Heart right ventricle (tissue), 16 donors: ENCODE data around the gene MYOF. TPM values are rescaled to one million over a fixed set of nuclear protein-coding genes. Genes with fewer than 3 reads are reported as not detected.
"Not testable (repeated sequence)": the region's sequence is repeated elsewhere in the genome, so short reads cannot be mapped to it uniquely, and the experiment has no call there.

Source experiments
- ATAC-seq, 8 donors: fragments of 200-7000 bp; cut with Tn5 transposase; one replicate each; pipeline ENCODE4 v1.9.1; 2020; ENCODE audit warnings: mild to moderate bottlenecking in 8 of 8, moderate library complexity in 8 of 8, moderate number of reproducible peaks in 1 of 8
- DNase-seq, 2 donors: peaks; one replicate each; pipeline ENCODE4 v3.0.0-alpha.2; 2020
- H3K27ac ChIP-seq, 10 donors: fragments of 200-600 bp; sonication (generic) in 2 of 10; one replicate each; pipeline versions ENCODE4 v1.5.0 to v1.8.0; 2020 to 2022; ENCODE audit warnings: mild to moderate bottlenecking in 3 of 10
- H3K27me3 ChIP-seq, 7 donors: fragments of 200-600 bp; one replicate each; pipeline ENCODE4 v1.8.0; 2021 to 2022; ENCODE audit warnings: mild to moderate bottlenecking in 2 of 7
- H3K36me3 ChIP-seq, 9 donors: fragments of 200-600 bp; sonication (generic) in 1 of 9; one replicate each; pipeline versions ENCODE4 v1.5.0 to v1.8.0; 2020 to 2022; ENCODE audit warnings: mild to moderate bottlenecking in 2 of 9
- H3K4me1 ChIP-seq, 9 donors: fragments of 200-600 bp; sonication (generic) in 1 of 9; one replicate each; pipeline versions ENCODE4 v1.5.0 to v1.8.0; 2020 to 2022; ENCODE audit warnings: mild to moderate bottlenecking in 4 of 9
- H3K4me3 ChIP-seq, 10 donors: fragments of 200-600 bp; sonication (generic) in 2 of 10; one replicate each; pipeline versions ENCODE4 v1.5.0 to v1.8.0; 2020 to 2022; ENCODE audit warnings: mild to moderate bottlenecking in 7 of 10, moderate library complexity in 2 of 10
- H3K9me3 ChIP-seq, 11 donors: fragments of 200-600 bp in 10 of 11; sonication (generic) in 2 of 11; one replicate each; pipeline versions ENCODE4 v1.5.0 to v1.8.0; 2013 to 2022; ENCODE audit warnings: mild to moderate bottlenecking in 2 of 11, control low read depth in 1 of 11, moderate library complexity in 1 of 11
- CTCF ChIP-seq, 9 donors: fragments of 200-600 bp; sonication (generic) in 2 of 9; IDR thresholded peaks; one replicate each; pipeline versions ENCODE4 v1.5.0 to v1.8.0; 2021 to 2022; ENCODE audit warnings: antibody characterized with exemption in 9 of 9, mild to moderate bottlenecking in 5 of 9, moderate library complexity in 1 of 9
- WGBS, 2 donors: extraction: QIAGEN DNeasy Blood & Tissue Kit; methylation state at CpG; one replicate each; pipeline ENCODE4 v1.1.7; 2013; ENCODE audit warnings: inconsistent platforms in 1 of 2; 5-methylcytosine and 5-hydroxymethylcytosine counted together
- intact Hi-C, 10 donors: fragments of 100-400 bp; cut with DNase I; formaldehyde crosslinking; loops; one replicate each; pipeline versions ENCODE4 v1.11.1 to v1.14.2; 2022
- polyA plus RNA-seq, 2 donors: library from polyadenylated mRNA; stranded (reverse); fragments of 200-250 nt; gene quantifications; one replicate each; pipeline ENCODE4 v1.2.3, GENCODE V29; 2013
- total RNA-seq, 10 donors: library from RNA; stranded (reverse); fragmentation: NEBNext Ultra II Directional in 3 of 10; extraction: Animal tissue kit (Norgen Biotek cat#: 25700) in 3 of 10; gene quantifications; one replicate each; pipeline versions ENCODE4 v1.2.1 to v1.2.4, GENCODE V29; 2021 to 2023
- donor health status: Arrhythmogenic right ventricular cardiomyopathy.
- donor health status: ischemic (EF 13 %, LVEDD 7.1; RV severe dilation, severe dysfunction).
- donor health status: healthy with polysubstance abuse.
- donor health status: DM: no; HTN: yes; CAD: no.
- donor health status: DM: no; HTN: no; CAD: no.
- donor health status: ischemic (EF 25% LVEDD 6.9; RV normal size, moderate dysfunction).
- donor health status: ischemic (EF 25% LVEDD 5.7; RV mildly dilated, moderate dysfunction).
- donor health status: healthy.
- donor health status: DM: yes; HTN: yes; CAD: no.
- donor health status: Ischemic cardiomyopathy.
- donor health status: ischemic (EF 35%, LVEDD 5.7; RV mildly dilated, moderate dysfunction).
- donor health status: nonischemic (EF 11% LVEDD 7.7; RV severe dilation, severe dysfunction).
- donor health status: DM: yes; HTN: yes; CAD: no.
- donor health status: PGD.
- donor health status: ischemic (EF 29% LVEDD 5.4; RV normal size, mild dysfunction).
- donor health status: nonischemic (EF 23%, LVEDD 6.1; RV moderate dilation, normal function).

Gene MYOF
- total and polyA plus RNA-seq, 12 donors: 14.5 to 54.6 (median 36.3) TPM

GRCh38 chr10:93469454-93469853 lies 12.7 kb downstream of the MYOF start:
- Histone ChIP-seq H3K27ac (peak overlapping the region in 7 of 10 donors; percentile 27 to 70 (median 56)), H3K9me3 (peaks cover 0 to 3% (median 0%) of the 10 kb centered on the region in 11 donors), H3K36me3 (peaks cover 0 to 8% (median 0%) of the 10 kb centered on the region in 9 donors), H3K4me1 (peaks cover 8 to 83% (median 50%) of the 10 kb centered on the region in 9 donors), H3K27me3 (no peaks in the 10 kb centered on the region), H3K4me3 (no peak overlapping the region)
- peak in 3 of 8 donors; percentile 17 to 26 (median 26) for ATAC-seq
- peak in 1 of 2 donors; percentile 37 for DNase-seq
- 84 to 86% methylated on average over 3 of the region's 3 CpGs for WGBS, 2 donors
- intact Hi-C loops: loop anchor here in 1 of 10 donors (5.0 kb wide), 1 partner anchor 52 kb away; no protein-coding TSS in a partner anchor
- no peak for TF ChIP-seq CTCF (IDR thresholded peaks at IDR 0.05)

GRCh38 chr10:93468461-93469213 lies 13.5 kb downstream of the MYOF start:
- ATAC-seq: peak in 1 of 8 donors; percentile 6
- H3K36me3 ChIP-seq: peaks cover 0 to 8% (median 0%) of the 10 kb centered on the region in 9 donors
- TF ChIP-seq CTCF (IDR thresholded peaks at IDR 0.05): no peak
- H3K9me3 ChIP-seq: peaks cover 0 to 3% (median 0%) of the 10 kb centered on the region in 11 donors
- 79 to 81% methylated on average over 10 of the region's 10 CpGs for WGBS, 2 donors
- no peak overlapping the region for H3K4me3 ChIP-seq
- no peak for DNase-seq
- H3K27ac ChIP-seq: peak overlapping the region in 9 of 10 donors; percentile 20 to 70 (median 53)
- H3K27me3 ChIP-seq: no peaks in the 10 kb centered on the region
- intact Hi-C loops: loop anchor here in 1 of 10 donors (5.0 kb wide), 1 partner anchor 51 kb away; no protein-coding TSS in a partner anchor
- H3K4me1 ChIP-seq: peaks cover 12 to 85% (median 54%) of the 10 kb centered on the region in 9 donors

- Histone ChIP-seq H3K4me1 (peaks cover 12 to 85% (median 51%) of the 10 kb centered on the region in 9 donors), H3K27ac (peak overlapping the region in 5 of 10 donors; percentile 40 to 70 (median 56))
- 91 to 93% methylated on average over 2 to 3 of the region's 4 CpGs for WGBS, 2 donors
- not testable (repeated sequence) for H3K36me3 ChIP-seq, ATAC-seq, DNase-seq, H3K4me3 ChIP-seq, H3K9me3 ChIP-seq, H3K27me3 ChIP-seq
- intact Hi-C loops: loop anchor here in 1 of 10 donors (5.0 kb wide), 1 partner anchor 50 kb away; no protein-coding TSS in a partner anchor
Observed at GRCh38 chr10:93467635-93468034, 14.5 kb downstream of the MYOF start.

- WGBS, 2 donors: 21 to 24% methylated on average over 8 of the region's 8 CpGs
- ATAC-seq (peak; percentile 66 to 90 (median 86)), DNase-seq (peak; percentile 74 to 87)
- Histone ChIP-seq H3K9me3 (peaks cover 0 to 3% (median 0%) of the 10 kb centered on the region in 11 donors), H3K27me3 (no peaks in the 10 kb centered on the region), H3K27ac (peak overlapping the region; percentile 73 to 93 (median 88)), H3K36me3 (peaks cover 0 to 8% (median 0%) of the 10 kb centered on the region in 9 donors), H3K4me3 (peak overlapping the region in 1 of 10 donors; percentile 16), H3K4me1 (peaks cover 12 to 88% (median 46%) of the 10 kb centered on the region in 9 donors)
- TF ChIP-seq CTCF (IDR thresholded peaks at IDR 0.05): no peak
- intact Hi-C loops: loop anchor here in 1 of 10 donors (5.0 kb wide), 1 partner anchor 49 kb away; no protein-coding TSS in a partner anchor
Observed at GRCh38 chr10:93465806-93466675, 16.1 kb downstream of the MYOF start.
